A549 (cell line): Measurements from ENCODE around the gene NADSYN1. TPM values are rescaled to one million over a fixed set of nuclear protein-coding genes. Genes with fewer than 3 reads are reported as not detected.
A peak's percentile ranks its signal among the peaks of the same experiment; 100 is the strongest.

Source experiments
- ATAC-seq, 2 experiments: fragments of 200-7000 bp in 1 of 2; fragments of >200 bp in 1 of 2; cut with Nextera tagmentation in 1 of 2; cut with Tn5 transposase in 1 of 2; 3 replicates each; pipeline versions ENCODE4 v1.8.0 to v1.9.1; 2018 to 2020; ENCODE audit warnings: mild to moderate bottlenecking in 1 of 2, moderate library complexity in 1 of 2
- CTCF ChIA-PET: fragments of 300-600 bp; sonication (Branson Sonifier 250); formaldehyde crosslinking; extraction: SDS; loops from one replicate; lab custom pipeline; 2021; ENCODE audit warnings: antibody characterized with exemption, inconsistent platforms; lab: Yijun Ruan, JAX
- POLR2A ChIA-PET: fragments of 350-600 bp; formaldehyde crosslinking; extraction: SDS; loops from one replicate; lab custom pipeline; 2021; ENCODE audit warnings: antibody characterized with exemption, inconsistent platforms; lab: Yijun Ruan, JAX
- DNase-seq, 2 experiments: peaks; one replicate each; pipeline versions ENCODE4 v3.0.0 to v3.0.0-alpha.2; 2011 to 2016; ENCODE audit warnings: low read depth in 1 of 2, low spot score in 1 of 2
- FAIRE-seq: peaks from 2 replicates; lab custom pipeline; 2011; peaks lifted over from hg19 to GRCh38; lab: Jason Lieb, UNC
- H3K27ac ChIP-seq, 2 experiments: fragments of >200 bp; sonication (Bioruptor Twin); formaldehyde crosslinking; 3 replicates each; pipeline ENCODE4 v1.5.1; 2016 to 2017
- H3K4me1 ChIP-seq: fragments of >200 bp; sonication (Bioruptor Twin); formaldehyde crosslinking; 3 replicates; pipeline ENCODE4 v1.6.1; 2016
- H3K4me2 ChIP-seq: fragments of >200 bp; sonication (Bioruptor Twin); formaldehyde crosslinking; 3 replicates; pipeline ENCODE4 v1.6.1; 2016
- H3K4me3 ChIP-seq: fragments of >200 bp; sonication (Bioruptor Twin); formaldehyde crosslinking; 3 replicates; pipeline ENCODE4 v1.5.1; 2016
- H3K9me3 ChIP-seq: fragments of >200 bp; sonication (Bioruptor Twin); formaldehyde crosslinking; 3 replicates; pipeline ENCODE4 v1.6.1; 2016
- CEBPB ChIP-seq, 2 experiments: fragments of >200 bp in 1 of 2; sonication (Bioruptor Twin) in 1 of 2; formaldehyde crosslinking in 1 of 2; IDR thresholded peaks; 2 replicates each; pipeline ENCODE4 v1.6.1; 2012 to 2016
- CHD4 ChIP-seq: fragments of 200-600 bp; sonication (generic); IDR thresholded peaks from 2 replicates; pipeline ENCODE4 v1.6.1; 2016; ENCODE audit warnings: antibody characterized with exemption, mild to moderate bottlenecking, borderline replicate concordance
- EP300 ChIP-seq, 2 experiments: fragments of >200 bp; sonication (Bioruptor Twin); formaldehyde crosslinking; IDR thresholded peaks; 2 replicates in 1 of 2; 3 replicates in 1 of 2; pipeline ENCODE4 v1.6.1; 2016 to 2017
- FOSB ChIP-seq: fragments of 250-450 bp; sonication (Bioruptor Pico); IDR thresholded peaks from 2 replicates; pipeline ENCODE4 v1.5.0; 2020; ENCODE audit warnings: mild to moderate bottlenecking, moderate library complexity
- FOSL2 ChIP-seq, 2 experiments: fragments of 450-650 bp in 1 of 2; fragments of >200 bp in 1 of 2; sonication (Bioruptor Twin) in 1 of 2; formaldehyde crosslinking; IDR thresholded peaks; 2 replicates each; pipeline versions ENCODE4 v1.5.0 to v1.6.1; 2016 to 2020; ENCODE audit warnings: mild to moderate bottlenecking in 1 of 2, moderate library complexity in 1 of 2
- HEYL ChIP-seq: fragments of 250-450 bp; sonication (Bioruptor Pico); IDR thresholded peaks from 2 replicates; pipeline ENCODE4 v1.8.0; 2021; ENCODE audit warnings: mild to moderate bottlenecking, moderate library complexity
- HOXA7 ChIP-seq: fragments of 250-450 bp; sonication (Bioruptor Pico); IDR thresholded peaks from 2 replicates; pipeline ENCODE4 v1.5.0; 2020; ENCODE audit warnings: mild to moderate bottlenecking, moderate library complexity
- MAFK ChIP-seq: fragments of 450-650 bp; IDR thresholded peaks from 2 replicates; pipeline ENCODE4 v1.6.1; 2014; ENCODE audit not compliant: partially characterized antibody
- NPAS2 ChIP-seq: fragments of 250-450 bp; sonication (Bioruptor Pico); IDR thresholded peaks from 2 replicates; pipeline ENCODE4 v1.8.0; 2022; ENCODE audit warnings: mild to moderate bottlenecking, moderate library complexity, borderline replicate concordance
- RARB ChIP-seq: fragments of 250-450 bp; sonication (Bioruptor Pico); IDR thresholded peaks from 2 replicates; pipeline ENCODE4 v1.8.0; 2021; ENCODE audit warnings: mild to moderate bottlenecking, moderate library complexity
- SREBF2 ChIP-seq: fragments of 450-650 bp; IDR thresholded peaks from 2 replicates; pipeline ENCODE4 v1.6.1; 2014; ENCODE audit warnings: mild to moderate bottlenecking, moderate library complexity
- WGBS: methylation state at CpG from one replicate; pipeline ENCODE4 v1.1.6; 2017; ENCODE audit errors: missing lambda C conversion rate; 5-methylcytosine and 5-hydroxymethylcytosine counted together
- polyA plus RNA-seq, 4 experiments: library from polyadenylated mRNA; depleted of rRNA in 3 of 4; stranded (reverse); fragments of >200 nt; fragmentation: RNase III in 1 of 4; extraction: RNeasy Plus Mini Kit Qiagen cat#74134 plus additional on column Dnase treatment in 1 of 4; gene quantifications; 2 replicates in 3 of 4; 3 replicates in 1 of 4; pipeline ENCODE4 v1.2.3, GENCODE V29; 2011 to 2017
- TF ChIP-seq, protein P1 (sequence below): fragments of 250-450 bp; sonication (Bioruptor Pico); IDR thresholded peaks from 2 replicates; pipeline ENCODE4 v1.5.0; 2021; ENCODE audit warnings: mild to moderate bottlenecking, moderate library complexity, borderline replicate concordance
- TF ChIP-seq, protein P2 (sequence below): IDR thresholded peaks from 2 replicates; pipeline ENCODE4 v1.6.1; 2012

NADSYN1 gene
- polyA plus RNA-seq, 2 of the 4 experiments (the other 2 are of a cell fraction): 34.6 to 63.3 TPM

GRCh38 chr11:71431271-71431670 is 21.7 kb upstream of the NADSYN1 start:
- WGBS: 59% methylated on average over 7 of the region's 7 CpGs
- Histone ChIP-seq H3K9me3 (no peaks in the 10 kb centered on the region), H3K27ac (no peak overlapping the region), H3K4me1 (peaks cover 7% of the 10 kb centered on the region; the same call in 2 of the 3 replicates), H3K4me3 (no peak overlapping the region), H3K4me2 (no peak overlapping the region)
- TF ChIP-seq HEYL (CRISPR knock-in tag): no peak
- no peak for DNase-seq
- no peak for ATAC-seq
- POLR2A ChIA-PET: no interaction called here
- CTCF ChIA-PET: interaction anchor here (2.2 kb wide), 1 partner anchor 11 kb away, joined by 15 read pairs; no protein-coding TSS in a partner anchor
- FAIRE-seq: no peak

GRCh38 chr11:71432761-71433647 is 20.0 kb upstream of the NADSYN1 start:
- ChIA-PET POLR2A (interaction anchor here (0.7 kb wide), 1 partner anchor 8 kb away, joined by 3 read pairs; no protein-coding TSS in a partner anchor), CTCF (interaction anchor here (0.6 to 2.0 kb wide), 3 partner anchors 12 to 14 kb away, joined by 3 to 9 read pairs (median 3); partner anchors contain the start of gene DHCR7)
- H3K4me3 ChIP-seq: no peak overlapping the region
- ATAC-seq: peak; percentile 20 to 45; a peak in 3 of 6 replicates
- no peaks in the 10 kb centered on the region for H3K9me3 ChIP-seq
- no peak for DNase-seq
- 93% methylated on average over 7 of the region's 7 CpGs for whole genome bisulfite sequencing
- no peak overlapping the region for H3K27ac ChIP-seq
- TF ChIP-seq FOSL2 (IDR thresholded peaks at IDR 0.05) (no peak), FOSL2 (CRISPR knock-in tag; IDR thresholded peaks at IDR 0.05) (no peak), SREBF2 (no peak), EP300 (IDR thresholded peaks at IDR 0.05) (no peak), MAFK (no peak), HOXA7 (CRISPR knock-in tag) (no peak), RARB (CRISPR knock-in tag) (no peak)
- TF ChIP-seq, protein P1, sequence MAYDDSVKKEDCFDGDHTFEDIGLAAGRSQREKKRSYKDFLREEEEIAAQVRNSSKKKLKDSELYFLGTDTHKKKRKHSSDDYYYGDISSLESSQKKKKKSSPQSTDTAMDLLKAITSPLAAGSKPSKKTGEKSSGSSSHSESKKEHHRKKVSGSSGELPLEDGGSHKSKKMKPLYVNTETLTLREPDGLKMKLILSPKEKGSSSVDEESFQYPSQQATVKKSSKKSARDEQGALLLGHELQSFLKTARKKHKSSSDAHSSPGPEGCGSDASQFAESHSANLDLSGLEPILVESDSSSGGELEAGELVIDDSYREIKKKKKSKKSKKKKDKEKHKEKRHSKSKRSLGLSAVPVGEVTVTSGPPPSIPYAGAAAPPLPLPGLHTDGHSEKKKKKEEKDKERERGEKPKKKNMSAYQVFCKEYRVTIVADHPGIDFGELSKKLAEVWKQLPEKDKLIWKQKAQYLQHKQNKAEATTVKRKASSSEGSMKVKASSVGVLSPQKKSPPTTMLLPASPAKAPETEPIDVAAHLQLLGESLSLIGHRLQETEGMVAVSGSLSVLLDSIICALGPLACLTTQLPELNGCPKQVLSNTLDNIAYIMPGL (CRISPR knock-in tag): no peak
- TF ChIP-seq, protein P2, sequence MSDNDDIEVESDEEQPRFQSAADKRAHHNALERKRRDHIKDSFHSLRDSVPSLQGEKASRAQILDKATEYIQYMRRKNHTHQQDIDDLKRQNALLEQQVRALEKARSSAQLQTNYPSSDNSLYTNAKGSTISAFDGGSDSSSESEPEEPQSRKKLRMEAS: no peak
- 0 out of 3 replicates have a peak overlapping the region, but pooled peaks have one; percentile 14 for H3K4me2 ChIP-seq
- no peak for FAIRE-seq
- peaks cover 7% of the 10 kb centered on the region; the same call in 2 of the 3 replicates for H3K4me1 ChIP-seq

GRCh38 chr11:71433648-71434450 is 19.2 kb upstream of the NADSYN1 start:
- ATAC-seq: peak; percentile 19 to 47; a peak in 3 of 6 replicates
- Histone ChIP-seq H3K4me2 (0 out of 3 replicates have a peak overlapping the region, but pooled peaks have one; percentile 14), H3K27ac (no peak overlapping the region), H3K4me3 (no peak overlapping the region), H3K4me1 (peaks cover 7% of the 10 kb centered on the region; the same call in 2 of the 3 replicates), H3K9me3 (no peaks in the 10 kb centered on the region)
- no peak for FAIRE-seq
- TF ChIP-seq NPAS2 (no peak), CEBPB (IDR thresholded peaks at IDR 0.05) (peak in 1 of 2 experiments; percentile 31; a peak in 1 of 4 replicates)
- ChIA-PET CTCF (interaction anchor here (2.0 kb wide), 1 partner anchor 13 kb away, joined by 9 read pairs; the partner anchor contains the start of gene DHCR7), POLR2A (interaction anchor here (0.7 kb wide), 1 partner anchor 9 kb away, joined by 3 read pairs; no protein-coding TSS in a partner anchor)
- no peak for DNase-seq
- 82% methylated on average over 19 of the region's 19 CpGs for WGBS

- no peak overlapping the region for H3K4me2 ChIP-seq
- ATAC-seq: no peak
- POLR2A ChIA-PET: no interaction called here
- no peak overlapping the region for H3K4me3 ChIP-seq
- peaks cover 7% of the 10 kb centered on the region; the same call in 2 of the 3 replicates for H3K4me1 ChIP-seq
- TF ChIP-seq FOSB (CRISPR knock-in tag) (no peak), CHD4 (no peak)
- no peak for DNase-seq
- FAIRE-seq: no peak
- no peak overlapping the region for H3K27ac ChIP-seq
- CTCF ChIA-PET: no interaction called here
- 86% methylated on average over 18 of the region's 18 CpGs for WGBS
- H3K9me3 ChIP-seq: no peaks in the 10 kb centered on the region
Observed at GRCh38 chr11:71434576-71435130, 18.4 kb upstream of the NADSYN1 start.
